22Rv1 (cell line): ENCODE measurements around the gene MCOLN1.
"Not testable (repeated sequence)": the region's sequence is repeated elsewhere in the genome, so short reads cannot be mapped to it uniquely, and the experiment has no call there.

Source experiments
- H3K27ac ChIP-seq: fragments of 450-650 bp; 2 replicates; pipeline ENCODE4 v1.5.1; 2017
- CTCF ChIP-seq: fragments of 450-650 bp; IDR thresholded peaks from 2 replicates; pipeline ENCODE4 v1.5.1; 2017; ENCODE audit warnings: mild to moderate bottlenecking
- ZFX ChIP-seq: fragments of 450-650 bp; IDR thresholded peaks from 2 replicates; pipeline ENCODE4 v1.6.1; 2017; ENCODE audit warnings: antibody characterized with exemption, borderline replicate concordance

The MCOLN1 gene

GRCh38 chr19:7565332-7565731 lies 42.9 kb downstream of the MCOLN1 start:
- TF ChIP-seq ZFX: no peak
- no peak for TF ChIP-seq CTCF
- no peak overlapping the region for H3K27ac ChIP-seq

- TF ChIP-seq CTCF: no peak
- TF ChIP-seq ZFX: no peak
- H3K27ac ChIP-seq: no peak overlapping the region
Observed at GRCh38 chr19:7570761-7571160, 48.3 kb downstream of the MCOLN1 start.

- H3K27ac ChIP-seq: no peak overlapping the region
- TF ChIP-seq CTCF (no peak), ZFX (no peak)
Observed at GRCh38 chr19:7575434-7576040, 53.1 kb downstream of the MCOLN1 start.

- H3K27ac ChIP-seq: not testable (repeated sequence)
Observed at GRCh38 chr19:7577422-7577821, 55.0 kb downstream of the MCOLN1 start.

- TF ChIP-seq CTCF (no peak), ZFX (no peak)
- no peak overlapping the region for H3K27ac ChIP-seq
Observed at GRCh38 chr19:7578127-7578526, 55.7 kb downstream of the MCOLN1 start.

GRCh38 chr19:7579182-7579581 lies 56.8 kb downstream of the MCOLN1 start:
- TF ChIP-seq CTCF: no peak
- no peak for TF ChIP-seq ZFX
- no peak overlapping the region for H3K27ac ChIP-seq

- H3K27ac ChIP-seq: no peak overlapping the region
- TF ChIP-seq ZFX: no peak
- no peak for TF ChIP-seq CTCF
Observed at GRCh38 chr19:7582446-7582845, 60.0 kb downstream of the MCOLN1 start.
